Right renal pelvis (tissue), 4 donors: Measurements from ENCODE around the gene DAO. TPM values are rescaled to one million over a fixed set of nuclear protein-coding genes. Genes with fewer than 3 reads are reported as not detected.

ENCODE experiments used
- DNase-seq, 4 donors: peaks; one replicate each; pipeline ENCODE4 v3.0.0-alpha.2; 2013; ENCODE audit warnings: low read depth in 4 of 4, low spot score in 3 of 4, missing footprints in 1 of 4
- polyA plus RNA-seq, 4 donors: library from polyadenylated mRNA; unstranded; fragments of 120-200 nt; gene quantifications; one replicate each; pipeline ENCODE4 v1.2.1, GENCODE V29; 2013; ENCODE audit not compliant: insufficient read length in 4 of 4

DAO gene
- polyA plus RNA-seq, 4 donors = 0.78 to 2.2 (median 1.1) TPM

- no peak for DNase-seq
Observed at GRCh38 chr12:108868781-108869180, 11.1 kb upstream of the DAO start.

- DNase-seq = no peak
Observed at GRCh38 chr12:108875280-108875679, 4.6 kb upstream of the DAO start.

- no peak for DNase-seq
Observed at GRCh38 chr12:108875682-108876361, 4.1 kb upstream of the DAO start.

- no peak for DNase-seq
Observed at GRCh38 chr12:108876550-108876949, 3.3 kb upstream of the DAO start.

- DNase-seq = no peak
Observed at GRCh38 chr12:108881953-108882352, 2.1 kb downstream of the DAO start.

- DNase-seq = no peak
Observed at GRCh38 chr12:108884116-108885012, 4.5 kb downstream of the DAO start.

- no peak for DNase-seq
Observed at GRCh38 chr12:108886873-108887629, 7.2 kb downstream of the DAO start.

GRCh38 chr12:108888031-108888430, 8.1 kb downstream of the DAO start:
- no peak for DNase-seq

- DNase-seq = no peak
Observed at GRCh38 chr12:108890208-108890607, 10.3 kb downstream of the DAO start.

- no peak for DNase-seq
Observed at GRCh38 chr12:108895220-108895802, 15.4 kb downstream of the DAO start.

GRCh38 chr12:108896336-108896735, 16.4 kb downstream of the DAO start:
- no peak for DNase-seq

- no peak for DNase-seq
Observed at GRCh38 chr12:108896817-108897216, 16.9 kb downstream of the DAO start.

GRCh38 chr12:108899145-108899544, 19.3 kb downstream of the DAO start:
- no peak for DNase-seq

GRCh38 chr12:108905725-108906124, 25.8 kb downstream of the DAO start:
- DNase-seq = no peak

GRCh38 chr12:108906971-108907370, 27.1 kb downstream of the DAO start:
- no peak for DNase-seq

GRCh38 chr12:108907839-108908351, 28.0 kb downstream of the DAO start:
- DNase-seq = no peak

GRCh38 chr12:108910336-108910735, 30.4 kb downstream of the DAO start:
- DNase-seq = no peak

GRCh38 chr12:108911915-108912314, 32.0 kb downstream of the DAO start:
- DNase-seq = no peak

GRCh38 chr12:108912361-108912760, 32.5 kb downstream of the DAO start:
- no peak for DNase-seq

GRCh38 chr12:108914121-108914531, 34.2 kb downstream of the DAO start:
- no peak for DNase-seq
